Stomach (tissue), 9 donors: ENCODE results near the gene GZMA. TPM values are rescaled to one million over a fixed set of nuclear protein-coding genes. Genes with fewer than 3 reads are reported as not detected.

Experiments used
- DNase-seq, 2 donors: peaks; one replicate each; pipeline versions ENCODE4 v3.0.0 to v3.0.0-alpha.2; 2013 to 2019
- H3K27ac ChIP-seq, 5 donors: fragments of 200-600 bp in 4 of 5; sonication (generic) in 4 of 5; one replicate each; pipeline ENCODE4 v1.5.1; 2013 to 2019; ENCODE audit warnings: mild to moderate bottlenecking in 1 of 5, moderate library complexity in 1 of 5
- H3K27me3 ChIP-seq, 3 donors: fragments of 200-600 bp; sonication (generic); one replicate each; pipeline ENCODE4 v1.5.1; 2017 to 2019; ENCODE audit warnings: mixed run types in 1 of 3
- H3K36me3 ChIP-seq, 4 donors: fragments of 200-600 bp; sonication (generic); 1 replicate in 3 of 4; 2 replicates in 1 of 4; pipeline ENCODE4 v1.5.1; 2016 to 2019
- H3K4me1 ChIP-seq, 4 donors: fragments of 200-600 bp; sonication (generic); one replicate each; pipeline ENCODE4 v1.5.1; 2016 to 2019
- H3K4me3 ChIP-seq, 4 donors: fragments of 200-600 bp; sonication (generic) in 3 of 4; one replicate each; pipeline ENCODE4 v1.5.1; 2016 to 2019; ENCODE audit warnings: mild to moderate bottlenecking in 1 of 4
- H3K9me3 ChIP-seq, 4 donors: fragments of 200-600 bp; sonication (generic); one replicate each; pipeline ENCODE4 v1.5.1; 2016 to 2019
- EP300 ChIP-seq: sonication (generic); formaldehyde crosslinking; IDR thresholded peaks from one replicate; pipeline ENCODE4 v1.6.1; 2017; ENCODE audit warnings: antibody characterized with exemption
- POLR2A ChIP-seq, 4 donors: fragments of 450-650 bp; IDR thresholded peaks; one replicate each; pipeline ENCODE4 v1.6.1; 2016; ENCODE audit warnings: antibody characterized with exemption in 4 of 4, control low read depth in 2 of 4, mild to moderate bottlenecking in 1 of 4, moderate library complexity in 1 of 4
- POLR2AphosphoS5 ChIP-seq, 3 donors: sonication (generic); formaldehyde crosslinking; IDR thresholded peaks; one replicate each; pipeline ENCODE4 v1.6.1; 2016; ENCODE audit warnings: antibody characterized with exemption in 3 of 3
- WGBS, 5 donors: extraction: QIAGEN DNeasy Blood & Tissue Kit in 3 of 5; methylation state at CpG; one replicate each; pipeline versions ENCODE4 v1.1.5 to v1.1.7; 2013 to 2018; 5-methylcytosine and 5-hydroxymethylcytosine counted together
- intact Hi-C: fragments of 100-400 bp; cut with DNase I; formaldehyde crosslinking; loops from one replicate; pipeline ENCODE4 v1.15.1; 2023; ENCODE audit warnings: low total_unique reads
- polyA plus RNA-seq, 3 donors: library from polyadenylated mRNA; stranded (reverse); fragments of 200-250 nt; gene quantifications; one replicate each; pipeline ENCODE4 v1.2.3, GENCODE V29; 2013
- total RNA-seq, 5 donors: library from RNA; depleted of rRNA; stranded (reverse); fragments of >200 nt; gene quantifications; one replicate each; pipeline versions ENCODE4 v1.1.0 to v1.2.3, GENCODE V29; 2014 to 2016
- TF ChIP-seq, protein P1 (sequence below), 7 experiments: fragments of 450-650 bp in 4 of 7; fragments of 200-600 bp in 3 of 7; sonication (generic) in 3 of 7; IDR thresholded peaks; one replicate each; pipeline ENCODE4 v1.5.1; 2016 to 2019; ENCODE audit warnings: antibody characterized with exemption in 7 of 7, control low read depth in 2 of 7, mild to moderate bottlenecking in 1 of 7
- donor health status: healthy with polysubstance abuse.
- donor health status: Bipolar disorder and iron deficiency.
- donor health status: healthy.

Gene GZMA
- total and polyA plus RNA-seq, 8 donors: 1.8 to 9.9 (median 3.8) TPM; not detected in 2

DNA sequence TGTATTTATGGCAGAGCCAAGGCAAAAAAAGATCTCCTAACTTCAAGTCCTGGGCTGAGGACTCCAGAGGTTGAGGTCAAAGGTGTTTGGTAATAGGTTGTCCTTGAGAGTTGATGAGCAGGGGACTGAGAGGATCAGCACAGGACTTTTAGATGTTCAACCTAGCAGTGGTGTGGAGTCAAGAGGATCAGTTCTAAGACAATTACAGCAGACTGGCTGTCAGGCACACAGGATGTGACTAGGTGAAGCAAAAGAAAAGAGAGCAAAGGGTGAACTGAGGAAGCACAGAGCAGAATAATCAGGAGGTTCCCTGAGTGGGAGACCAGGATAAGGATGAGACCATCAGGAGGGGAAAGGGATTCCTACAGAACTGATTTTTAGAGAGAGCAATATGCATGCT is 10.9 kb downstream of the GZMA start:
- TF ChIP-seq POLR2A (IDR thresholded peaks at IDR 0.05) (no peak), POLR2AphosphoS5 (IDR thresholded peaks at IDR 0.05) (no peak), EP300 (no peak)
- TF ChIP-seq, protein P1, sequence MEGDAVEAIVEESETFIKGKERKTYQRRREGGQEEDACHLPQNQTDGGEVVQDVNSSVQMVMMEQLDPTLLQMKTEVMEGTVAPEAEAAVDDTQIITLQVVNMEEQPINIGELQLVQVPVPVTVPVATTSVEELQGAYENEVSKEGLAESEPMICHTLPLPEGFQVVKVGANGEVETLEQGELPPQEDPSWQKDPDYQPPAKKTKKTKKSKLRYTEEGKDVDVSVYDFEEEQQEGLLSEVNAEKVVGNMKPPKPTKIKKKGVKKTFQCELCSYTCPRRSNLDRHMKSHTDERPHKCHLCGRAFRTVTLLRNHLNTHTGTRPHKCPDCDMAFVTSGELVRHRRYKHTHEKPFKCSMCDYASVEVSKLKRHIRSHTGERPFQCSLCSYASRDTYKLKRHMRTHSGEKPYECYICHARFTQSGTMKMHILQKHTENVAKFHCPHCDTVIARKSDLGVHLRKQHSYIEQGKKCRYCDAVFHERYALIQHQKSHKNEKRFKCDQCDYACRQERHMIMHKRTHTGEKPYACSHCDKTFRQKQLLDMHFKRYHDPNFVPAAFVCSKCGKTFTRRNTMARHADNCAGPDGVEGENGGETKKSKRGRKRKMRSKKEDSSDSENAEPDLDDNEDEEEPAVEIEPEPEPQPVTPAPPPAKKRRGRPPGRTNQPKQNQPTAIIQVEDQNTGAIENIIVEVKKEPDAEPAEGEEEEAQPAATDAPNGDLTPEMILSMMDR (IDR thresholded peaks at IDR 0.05): no peak
- DNase-seq: no peak
- intact Hi-C loops: no loop called here
- Histone ChIP-seq H3K36me3 (no peaks in the 10 kb centered on the region), H3K9me3 (no peaks in the 10 kb centered on the region), H3K4me3 (no peak overlapping the region), H3K27me3 (no peaks in the 10 kb centered on the region), H3K4me1 (no peaks in the 10 kb centered on the region), H3K27ac (no peak overlapping the region)

DNA sequence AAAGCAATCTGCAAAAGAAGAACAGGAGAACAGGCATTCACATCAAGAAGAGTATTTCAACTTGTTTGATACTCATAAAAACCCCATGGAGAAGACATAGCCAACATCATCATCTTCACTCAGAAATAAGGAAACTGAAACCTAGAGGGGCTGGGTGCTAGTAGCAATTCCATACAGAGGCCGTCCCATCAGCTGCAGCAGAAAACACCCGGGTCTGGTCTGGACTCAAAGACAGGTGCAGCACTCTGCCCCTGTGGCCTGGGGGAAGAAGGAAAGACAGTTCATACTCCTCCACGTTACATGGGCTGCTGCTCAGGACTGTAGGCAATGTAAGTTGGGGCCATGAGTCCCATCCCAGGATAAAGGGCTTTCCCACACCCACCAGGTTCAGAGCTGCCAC is 11.6 kb downstream of the GZMA start:
- no peak for DNase-seq
- intact Hi-C loops: no loop called here
- no peaks in the 10 kb centered on the region for H3K9me3 ChIP-seq
- TF ChIP-seq, protein P1 (IDR thresholded peaks at IDR 0.05): no peak
- TF ChIP-seq POLR2A (IDR thresholded peaks at IDR 0.05): no peak
- no peak for TF ChIP-seq EP300
- TF ChIP-seq POLR2AphosphoS5 (IDR thresholded peaks at IDR 0.05): no peak
- no peaks in the 10 kb centered on the region for H3K4me1 ChIP-seq
- no peak overlapping the region for H3K27ac ChIP-seq
- no peaks in the 10 kb centered on the region for H3K27me3 ChIP-seq
- H3K36me3 ChIP-seq: no peaks in the 10 kb centered on the region
- WGBS, 5 donors: 70 to 82% (median 81%) methylated on average over 2 to 3 of the region's 3 CpGs
- no peak overlapping the region for H3K4me3 ChIP-seq

DNA sequence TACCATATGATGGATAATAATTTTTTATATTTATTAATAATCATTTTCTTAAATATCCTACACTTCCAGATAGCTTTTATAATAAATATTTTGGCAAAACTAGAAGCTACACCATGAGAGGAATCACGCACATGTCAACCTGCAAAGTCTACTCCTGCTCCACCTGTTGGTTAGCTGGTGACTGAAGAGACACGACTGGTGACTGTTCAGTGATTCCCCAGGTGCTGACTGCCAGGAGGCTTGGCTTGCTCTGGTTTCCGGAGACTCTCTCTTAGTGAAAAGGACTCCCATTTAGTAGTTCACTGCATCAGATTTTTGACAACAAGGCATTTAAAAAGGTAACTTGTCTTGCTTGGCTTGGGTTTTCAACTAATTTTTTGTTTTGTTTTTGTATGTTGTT is 20.9 kb downstream of the GZMA start:
- Histone ChIP-seq H3K27ac (no peak overlapping the region), H3K36me3 (no peaks in the 10 kb centered on the region), H3K9me3 (no peaks in the 10 kb centered on the region), H3K4me1 (no peaks in the 10 kb centered on the region), H3K27me3 (peaks cover 0 to 5% (median 0%) of the 10 kb centered on the region in 3 donors), H3K4me3 (no peak overlapping the region)
- 70 to 74% (median 72%) methylated on average over 3 of the region's 3 CpGs for WGBS, 5 donors
- TF ChIP-seq POLR2AphosphoS5 (IDR thresholded peaks at IDR 0.05): no peak
- TF ChIP-seq EP300: no peak
- TF ChIP-seq, protein P1 (IDR thresholded peaks at IDR 0.05): no peak
- no peak for TF ChIP-seq POLR2A (IDR thresholded peaks at IDR 0.05)
- intact Hi-C loops: no loop called here
- no peak for DNase-seq

DNA sequence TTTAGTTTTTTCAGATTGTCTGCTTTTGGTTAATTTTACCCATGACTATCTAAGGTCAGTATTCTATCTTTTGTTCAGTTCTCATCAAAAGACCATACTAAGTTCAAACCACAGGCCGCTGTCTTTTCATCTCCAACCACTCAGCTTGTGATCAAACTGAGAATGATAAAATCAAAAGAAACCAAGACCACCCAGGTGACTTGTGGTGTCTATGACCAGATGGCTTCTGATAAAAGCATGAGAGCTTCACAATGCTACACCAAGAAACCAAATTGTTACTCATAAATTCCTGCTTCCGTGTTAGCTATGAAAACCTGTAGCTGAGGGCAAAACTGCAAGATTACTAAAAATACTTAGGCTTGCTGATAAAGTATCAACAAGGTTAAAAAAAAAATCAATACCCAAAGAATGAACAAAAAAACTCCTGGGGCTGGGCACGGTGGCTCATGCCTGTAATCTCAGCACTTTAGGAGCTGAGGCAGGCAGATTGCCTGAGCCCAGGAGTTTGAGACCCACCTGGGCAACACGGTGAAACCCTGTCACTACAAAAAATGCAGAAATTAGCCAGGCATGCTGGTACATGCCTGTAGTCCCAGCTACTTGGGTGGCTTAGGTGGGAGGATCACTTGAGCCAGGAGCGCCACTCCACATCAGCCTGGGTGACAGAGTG is 31.7 kb downstream of the GZMA start:
- Histone ChIP-seq H3K27me3 (peaks cover 0 to 5% (median 0%) of the 10 kb centered on the region in 3 donors), H3K4me3 (no peak overlapping the region), H3K36me3 (no peaks in the 10 kb centered on the region), H3K4me1 (no peaks in the 10 kb centered on the region), H3K9me3 (peaks cover 0 to 13% (median 10%) of the 10 kb centered on the region in 4 donors), H3K27ac (no peak overlapping the region)
- 53 to 69% (median 54%) methylated on average over 5 of the region's 5 CpGs for WGBS, 5 donors
- intact Hi-C loops: no loop called here
- no peak for TF ChIP-seq POLR2AphosphoS5 (IDR thresholded peaks at IDR 0.05)
- TF ChIP-seq, protein P1 (IDR thresholded peaks at IDR 0.05): no peak
- TF ChIP-seq POLR2A (IDR thresholded peaks at IDR 0.05): no peak
- TF ChIP-seq EP300: no peak
- DNase-seq: no peak
